ENCODE data around the gene SGCD.

DNA sequence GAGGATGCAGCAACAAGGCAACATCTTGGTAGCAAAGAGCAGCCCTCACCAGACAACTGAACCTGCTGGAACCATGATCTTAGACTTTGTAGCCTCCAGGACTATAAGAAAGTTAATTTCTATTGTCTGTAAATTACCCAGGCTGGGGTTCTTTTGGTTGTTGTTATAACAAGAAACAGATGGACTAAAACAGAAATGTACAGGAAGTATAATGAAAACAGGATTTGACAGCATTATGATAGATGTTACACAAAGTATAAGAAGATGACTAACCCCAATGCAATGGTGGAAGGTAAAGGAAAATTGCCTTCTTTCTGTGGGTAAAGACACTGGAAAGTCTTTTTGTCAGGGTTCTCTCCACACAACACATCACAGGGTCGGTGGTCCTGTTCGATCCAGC lies 204.2 kb downstream of the SGCD start:
- TF ChIP-seq, protein P1, sequence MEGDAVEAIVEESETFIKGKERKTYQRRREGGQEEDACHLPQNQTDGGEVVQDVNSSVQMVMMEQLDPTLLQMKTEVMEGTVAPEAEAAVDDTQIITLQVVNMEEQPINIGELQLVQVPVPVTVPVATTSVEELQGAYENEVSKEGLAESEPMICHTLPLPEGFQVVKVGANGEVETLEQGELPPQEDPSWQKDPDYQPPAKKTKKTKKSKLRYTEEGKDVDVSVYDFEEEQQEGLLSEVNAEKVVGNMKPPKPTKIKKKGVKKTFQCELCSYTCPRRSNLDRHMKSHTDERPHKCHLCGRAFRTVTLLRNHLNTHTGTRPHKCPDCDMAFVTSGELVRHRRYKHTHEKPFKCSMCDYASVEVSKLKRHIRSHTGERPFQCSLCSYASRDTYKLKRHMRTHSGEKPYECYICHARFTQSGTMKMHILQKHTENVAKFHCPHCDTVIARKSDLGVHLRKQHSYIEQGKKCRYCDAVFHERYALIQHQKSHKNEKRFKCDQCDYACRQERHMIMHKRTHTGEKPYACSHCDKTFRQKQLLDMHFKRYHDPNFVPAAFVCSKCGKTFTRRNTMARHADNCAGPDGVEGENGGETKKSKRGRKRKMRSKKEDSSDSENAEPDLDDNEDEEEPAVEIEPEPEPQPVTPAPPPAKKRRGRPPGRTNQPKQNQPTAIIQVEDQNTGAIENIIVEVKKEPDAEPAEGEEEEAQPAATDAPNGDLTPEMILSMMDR (IDR thresholded peaks at IDR 0.05): no peak
- TF ChIP-seq POLR2A (IDR thresholded peaks at IDR 0.05; ENCODE audit: low read depth): no peak
- TF ChIP-seq POLR2AphosphoS5 (IDR thresholded peaks at IDR 0.05): no peak
